Neural cell (in vitro differentiated cells): ENCODE results near the gene WDR70. TPM values are rescaled to one million over a fixed set of nuclear protein-coding genes. Genes with fewer than 3 reads are reported as not detected.
"Not testable (repeated sequence)": the region's sequence is repeated elsewhere in the genome, so short reads cannot be mapped to it uniquely, and the experiment has no call there.

Experiments used
- H2AFZ ChIP-seq: fragments of 200-600, 300-800 bp; sonication (generic), shearing (Covaris generic); 2 replicates; pipeline ENCODE4 v1.6.0; 2014; ENCODE audit warnings: low read depth, mild to moderate bottlenecking, antibody characterized with exemption, low read length, moderate library complexity
- H3F3A ChIP-seq: fragments of 200-600 bp; shearing (Covaris generic); 2 replicates; pipeline ENCODE4 v1.6.1; 2016; ENCODE audit warnings: mild to moderate bottlenecking, moderate library complexity, mixed read lengths, antibody characterized with exemption, low read length; ENCODE audit not compliant: insufficient read depth, poor library complexity, severe bottlenecking
- H3K27ac ChIP-seq: fragments of 200-600, 300-800 bp; sonication (generic), shearing (Covaris generic); 2 replicates; pipeline ENCODE4 v1.5.1; 2014; ENCODE audit warnings: mild to moderate bottlenecking, low read length, moderate library complexity
- H3K27me3 ChIP-seq: fragments of 300-800, 200-600 bp; sonication (generic), shearing (Covaris generic); 2 replicates; pipeline ENCODE4 v1.6.0; 2014; ENCODE audit warnings: mild to moderate bottlenecking, low read depth, low read length, moderate library complexity; ENCODE audit not compliant: insufficient read depth
- H3K36me3 ChIP-seq: fragments of 300-800, 200-600 bp; sonication (generic), shearing (Covaris generic); 2 replicates; pipeline ENCODE4 v1.5.1; 2014; ENCODE audit warnings: mild to moderate bottlenecking, antibody characterized with exemption, low read length, moderate library complexity; ENCODE audit not compliant: insufficient read depth
- H3K4me2 ChIP-seq: fragments of 300-800, 200-600 bp; sonication (generic), shearing (Covaris generic); 2 replicates; pipeline ENCODE4 v1.6.0; 2014; ENCODE audit warnings: mild to moderate bottlenecking, low read length
- H3K4me3 ChIP-seq: fragments of 300-800, 200-600 bp; sonication (generic), shearing (Covaris generic); 2 replicates; pipeline ENCODE4 v1.5.1; 2014; ENCODE audit warnings: mild to moderate bottlenecking, low read length, moderate library complexity
- H3K79me2 ChIP-seq: fragments of 200-600 bp; shearing (Covaris generic); replicated peaks from 2 replicates; pipeline ENCODE4 v1.6.0; 2014; ENCODE audit warnings: mild to moderate bottlenecking, low read length, moderate library complexity; ENCODE audit not compliant: insufficient read depth
- H3K9ac ChIP-seq: fragments of 300-800, 200-600 bp; sonication (generic), shearing (Covaris generic); 2 replicates; pipeline ENCODE4 v1.6.1; 2016; ENCODE audit warnings: mild to moderate bottlenecking, low read length, mixed read lengths
- H3K9me2 ChIP-seq: fragments of 200-600 bp; shearing (Covaris generic); 2 replicates; pipeline ENCODE4 v1.6.1; 2016; ENCODE audit warnings: mild to moderate bottlenecking, low read length, mixed read lengths; ENCODE audit not compliant: insufficient read depth
- H3K9me3 ChIP-seq: fragments of 200-600, 300-800 bp; sonication (generic), shearing (Covaris generic); 2 replicates; pipeline ENCODE4 v1.6.1; 2016; ENCODE audit warnings: mild to moderate bottlenecking, mixed run types, low read length, moderate library complexity, mixed read lengths
- H4K20me1 ChIP-seq: fragments of 200-600 bp; shearing (Covaris generic); 2 replicates; pipeline ENCODE4 v1.6.1; 2016; ENCODE audit warnings: mild to moderate bottlenecking, mixed run types; ENCODE audit not compliant: insufficient read depth
- EP300 ChIP-seq: fragments of 450-650 bp; conservative IDR thresholded peaks from 2 replicates; pipeline ENCODE4 v1.6.1; 2014; ENCODE audit warnings: antibody characterized with exemption, mild to moderate bottlenecking, moderate library complexity; ENCODE audit not compliant: poor library complexity, severe bottlenecking
- EZH2 ChIP-seq: fragments of 200-600, 300-800 bp; shearing (Covaris generic), sonication (generic); IDR thresholded peaks from 2 replicates; pipeline ENCODE4 v1.6.1; 2014; ENCODE audit warnings: antibody characterized with exemption, low read length, borderline replicate concordance, mild to moderate bottlenecking; ENCODE audit not compliant: insufficient read depth, poor library complexity, severe bottlenecking
- MXI1 ChIP-seq: fragments of 450-650 bp; conservative IDR thresholded peaks from 2 replicates; pipeline ENCODE4 v1.6.1; 2014; ENCODE audit warnings: antibody characterized with exemption, mild to moderate bottlenecking; ENCODE audit not compliant: poor library complexity, severe bottlenecking
- POLR2AphosphoS5 ChIP-seq: IDR thresholded peaks from 2 replicates; pipeline ENCODE4 v1.6.1; 2012
- RAD21 ChIP-seq: fragments of 450-650 bp; conservative IDR thresholded peaks from 2 replicates; pipeline ENCODE4 v1.6.1; 2014; ENCODE audit warnings: antibody characterized with exemption, mild to moderate bottlenecking, moderate library complexity
- REST ChIP-seq: IDR thresholded peaks from 2 replicates; pipeline ENCODE4 v1.6.1; 2012; ENCODE audit warnings: borderline replicate concordance
- SMC3 ChIP-seq: fragments of 450-650 bp; conservative IDR thresholded peaks from 2 replicates; pipeline ENCODE4 v1.6.1; 2014; ENCODE audit warnings: antibody characterized with exemption, mild to moderate bottlenecking, moderate library complexity; ENCODE audit not compliant: poor library complexity
- TAF1 ChIP-seq: IDR thresholded peaks from 2 replicates; pipeline ENCODE4 v1.6.1; 2012; ENCODE audit warnings: low read depth
- polyA plus RNA-seq: library from polyadenylated mRNA; depleted of rRNA; stranded (reverse); fragments of >200 nt; gene quantifications from 2 replicates; pipeline ENCODE4 v1.2.3, GENCODE V29; 2014
- TF ChIP-seq, protein P1 (sequence below): fragments of 450-650 bp; IDR thresholded peaks from 2 replicates; pipeline ENCODE4 v1.5.1; 2014; ENCODE audit warnings: antibody characterized with exemption, mild to moderate bottlenecking, moderate library complexity; ENCODE audit not compliant: poor library complexity, severe bottlenecking

Gene WDR70
- polyA plus RNA-seq, 1 donor from 2014 or later, result 40.9 TPM

DNA sequence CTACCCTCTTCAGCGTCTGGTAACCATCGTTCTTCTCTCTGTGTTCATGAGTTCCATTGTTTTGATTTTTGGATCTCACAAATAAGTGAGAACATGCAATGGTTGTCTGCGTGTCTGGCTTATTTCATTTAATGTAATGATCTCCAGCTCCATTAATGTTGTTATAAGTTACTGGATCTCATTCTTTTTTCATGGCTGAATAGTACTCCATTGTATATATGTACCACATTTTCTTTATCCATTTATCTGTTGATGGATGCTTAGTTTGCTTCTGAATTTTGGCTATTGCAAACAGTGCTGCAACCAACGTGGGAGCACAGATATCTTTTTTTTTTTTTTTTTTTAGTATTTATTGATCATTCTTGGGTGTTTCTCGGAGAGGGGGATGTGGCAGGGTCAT lies 139.2 kb downstream of the WDR70 start:
- not testable (repeated sequence) for H2AFZ ChIP-seq, H3K4me3 ChIP-seq, H3K27me3 ChIP-seq, H4K20me1 ChIP-seq, H3F3A ChIP-seq, H3K4me2 ChIP-seq, H3K9me2 ChIP-seq, H3K9ac ChIP-seq, H3K36me3 ChIP-seq, H3K9me3 ChIP-seq, H3K79me2 ChIP-seq, H3K27ac ChIP-seq

GRCh38 chr5:37519304-37519703 lies 140.2 kb downstream of the WDR70 start:
- no peak overlapping the region for H3K4me2 ChIP-seq
- no peak overlapping the region for H3K27ac ChIP-seq
- no peak overlapping the region for H3K4me3 ChIP-seq
- no peaks in the 10 kb centered on the region for H3K9me2 ChIP-seq
- no peaks in the 10 kb centered on the region for H3K79me2 ChIP-seq
- H3K9ac ChIP-seq, result no peak overlapping the region
- H3K27me3 ChIP-seq, result no peaks in the 10 kb centered on the region
- H4K20me1 ChIP-seq, result no peaks in the 10 kb centered on the region
- H2AFZ ChIP-seq, result no peak overlapping the region
- no peak for TF ChIP-seq REST
- TF ChIP-seq RAD21, result no peak
- no peak for TF ChIP-seq SMC3
- TF ChIP-seq, protein P1, sequence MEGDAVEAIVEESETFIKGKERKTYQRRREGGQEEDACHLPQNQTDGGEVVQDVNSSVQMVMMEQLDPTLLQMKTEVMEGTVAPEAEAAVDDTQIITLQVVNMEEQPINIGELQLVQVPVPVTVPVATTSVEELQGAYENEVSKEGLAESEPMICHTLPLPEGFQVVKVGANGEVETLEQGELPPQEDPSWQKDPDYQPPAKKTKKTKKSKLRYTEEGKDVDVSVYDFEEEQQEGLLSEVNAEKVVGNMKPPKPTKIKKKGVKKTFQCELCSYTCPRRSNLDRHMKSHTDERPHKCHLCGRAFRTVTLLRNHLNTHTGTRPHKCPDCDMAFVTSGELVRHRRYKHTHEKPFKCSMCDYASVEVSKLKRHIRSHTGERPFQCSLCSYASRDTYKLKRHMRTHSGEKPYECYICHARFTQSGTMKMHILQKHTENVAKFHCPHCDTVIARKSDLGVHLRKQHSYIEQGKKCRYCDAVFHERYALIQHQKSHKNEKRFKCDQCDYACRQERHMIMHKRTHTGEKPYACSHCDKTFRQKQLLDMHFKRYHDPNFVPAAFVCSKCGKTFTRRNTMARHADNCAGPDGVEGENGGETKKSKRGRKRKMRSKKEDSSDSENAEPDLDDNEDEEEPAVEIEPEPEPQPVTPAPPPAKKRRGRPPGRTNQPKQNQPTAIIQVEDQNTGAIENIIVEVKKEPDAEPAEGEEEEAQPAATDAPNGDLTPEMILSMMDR, result no peak
- no peak for TF ChIP-seq MXI1
- TF ChIP-seq EP300, result no peak
- no peak for TF ChIP-seq POLR2AphosphoS5
- no peak for TF ChIP-seq EZH2
- TF ChIP-seq TAF1, result no peak
- no peaks in the 10 kb centered on the region for H3K9me3 ChIP-seq
- H3F3A ChIP-seq, result no peaks in the 10 kb centered on the region
- no peaks in the 10 kb centered on the region for H3K36me3 ChIP-seq

GRCh38 chr5:37519807-37520206 lies 140.7 kb downstream of the WDR70 start:
- H4K20me1 ChIP-seq, result no peaks in the 10 kb centered on the region
- no peaks in the 10 kb centered on the region for H3F3A ChIP-seq
- no peak overlapping the region for H2AFZ ChIP-seq
- no peaks in the 10 kb centered on the region for H3K27me3 ChIP-seq
- H3K4me2 ChIP-seq, result no peak overlapping the region
- H3K36me3 ChIP-seq, result no peaks in the 10 kb centered on the region
- H3K9me2 ChIP-seq, result no peaks in the 10 kb centered on the region
- no peak overlapping the region for H3K9ac ChIP-seq
- H3K79me2 ChIP-seq, result no peaks in the 10 kb centered on the region
- no peaks in the 10 kb centered on the region for H3K9me3 ChIP-seq
- H3K27ac ChIP-seq, result no peak overlapping the region
- TF ChIP-seq MXI1 (no peak), POLR2AphosphoS5 (no peak), EZH2 (no peak)
- no peak overlapping the region for H3K4me3 ChIP-seq
